ENCODE measurements around the gene GOLGA7B.

Gene GOLGA7B

DNA sequence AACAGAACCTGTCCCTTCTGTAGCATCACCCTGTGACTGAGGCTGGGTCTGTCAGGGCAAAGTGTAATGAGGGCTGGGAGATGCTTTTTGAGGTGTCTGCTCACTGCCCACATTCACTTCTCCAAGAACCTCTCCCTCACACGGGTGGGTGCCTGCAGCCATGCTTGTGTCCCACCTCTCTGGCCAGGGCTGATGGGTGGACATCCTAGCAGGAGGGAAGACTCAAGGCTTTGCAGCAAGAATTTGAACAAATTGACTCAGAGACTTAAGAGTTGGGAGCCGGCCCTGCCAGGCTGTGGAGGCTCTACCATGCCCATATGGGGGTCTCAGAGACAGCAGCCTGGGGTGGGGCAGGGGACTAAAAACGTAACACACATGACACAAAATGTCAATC lies 33.4 kb downstream of the GOLGA7B start (continued):
- TF ChIP-seq, protein P1, sequence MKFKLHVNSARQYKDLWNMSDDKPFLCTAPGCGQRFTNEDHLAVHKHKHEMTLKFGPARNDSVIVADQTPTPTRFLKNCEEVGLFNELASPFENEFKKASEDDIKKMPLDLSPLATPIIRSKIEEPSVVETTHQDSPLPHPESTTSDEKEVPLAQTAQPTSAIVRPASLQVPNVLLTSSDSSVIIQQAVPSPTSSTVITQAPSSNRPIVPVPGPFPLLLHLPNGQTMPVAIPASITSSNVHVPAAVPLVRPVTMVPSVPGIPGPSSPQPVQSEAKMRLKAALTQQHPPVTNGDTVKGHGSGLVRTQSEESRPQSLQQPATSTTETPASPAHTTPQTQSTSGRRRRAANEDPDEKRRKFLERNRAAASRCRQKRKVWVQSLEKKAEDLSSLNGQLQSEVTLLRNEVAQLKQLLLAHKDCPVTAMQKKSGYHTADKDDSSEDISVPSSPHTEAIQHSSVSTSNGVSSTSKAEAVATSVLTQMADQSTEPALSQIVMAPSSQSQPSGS (tag by site-specific recombination; IDR thresholded peaks at IDR 0.05; ENCODE audit: low read depth): no peak
- TF ChIP-seq ZNF2 (tag by site-specific recombination; IDR thresholded peaks at IDR 0.05): no peak

DNA sequence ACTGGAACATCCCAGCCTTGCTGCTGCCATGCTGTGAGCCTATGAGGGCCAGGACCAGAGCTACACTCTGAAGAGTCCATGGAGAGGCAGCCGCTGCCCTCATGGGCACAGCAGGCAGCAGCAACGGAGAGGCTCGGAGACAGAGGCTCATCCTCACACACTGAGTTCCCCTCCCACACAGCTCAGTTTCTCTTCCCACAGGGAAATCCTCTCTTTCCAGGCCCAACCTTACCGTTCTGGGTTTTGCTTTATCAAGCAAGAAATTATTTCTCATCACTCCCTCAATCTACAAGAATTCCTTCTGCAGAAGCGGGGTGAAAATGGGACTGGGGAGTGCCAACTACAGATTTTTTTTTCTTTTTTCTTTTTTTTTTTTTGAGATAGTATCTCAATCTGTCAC lies 36.6 kb downstream of the GOLGA7B start:
- H3K27ac ChIP-seq (ENCODE audit: extremely low read depth, low read depth, low read length): no peak overlapping the region
- no peaks in the 10 kb centered on the region for H3K9me3 ChIP-seq (ENCODE audit: control insufficient read depth, insufficient read depth, low read depth, low read length)
- ChIA-PET POLR2A (no interaction called here), CTCF (no interaction called here)
- no peaks in the 10 kb centered on the region for H3K36me3 ChIP-seq (ENCODE audit: control insufficient read depth in 2 of 2, insufficient read depth in 1 of 2, low read length in 2 of 2)
- no peak for TF ChIP-seq ZNF785 (tag by site-specific recombination; IDR thresholded peaks at IDR 0.05)
- TF ChIP-seq ZFHX2 (tag by site-specific recombination; conservative IDR thresholded peaks at IDR 0.05): 0 out of 2 replicates have a peak, but pooled peaks have one; percentile 33
- TF ChIP-seq ZIC2 (tag by site-specific recombination; IDR thresholded peaks at IDR 0.05): peak; percentile 83
- TF ChIP-seq EGR2 (tag by site-specific recombination; IDR thresholded peaks at IDR 0.05; ENCODE audit: low read depth): peak; percentile 11; the same call in 1 of the 2 replicates
- no peak overlapping the region for H3K4me3 ChIP-seq (ENCODE audit: low read depth, low read length)
- H3K4me1 ChIP-seq (ENCODE audit: control insufficient read depth, insufficient read depth, low read length): peaks cover 15% of the 10 kb centered on the region

DNA sequence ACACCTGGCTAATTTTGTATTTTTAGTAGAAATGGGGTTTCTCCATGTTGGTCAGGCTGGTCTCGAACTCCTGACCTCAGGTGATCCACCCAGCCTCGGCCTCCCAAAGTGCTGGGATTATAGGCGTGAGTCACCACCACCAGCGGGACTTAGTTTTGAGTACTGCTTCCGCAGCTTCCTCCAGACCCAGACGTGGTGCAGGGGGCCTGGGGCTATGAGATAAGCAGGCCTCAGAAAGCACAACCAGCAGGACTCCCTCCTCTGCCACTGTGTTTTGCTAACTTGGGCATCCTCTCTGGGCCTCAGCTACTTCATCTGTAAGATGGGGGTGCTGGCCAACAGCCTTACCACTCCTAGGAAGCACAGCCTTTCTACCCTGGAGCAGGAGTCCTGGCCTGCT lies 37.8 kb downstream of the GOLGA7B start:
- Histone ChIP-seq H3K9me3 (ENCODE audit: control insufficient read depth, insufficient read depth, low read depth, low read length) (no peaks in the 10 kb centered on the region), H3K4me3 (ENCODE audit: low read depth, low read length) (no peak overlapping the region), H3K27ac (ENCODE audit: extremely low read depth, low read depth, low read length) (no peak overlapping the region), H3K4me1 (ENCODE audit: control insufficient read depth, insufficient read depth, low read length) (peaks cover 17% of the 10 kb centered on the region), H3K36me3 (ENCODE audit: control insufficient read depth in 2 of 2, insufficient read depth in 1 of 2, low read length in 2 of 2) (no peaks in the 10 kb centered on the region)
- ChIA-PET CTCF (interaction anchor here (0.7 to 2.8 kb wide), 4 partner anchors 17 to 690 kb away, joined by 3 to 12 read pairs (median 3); no protein-coding TSS in a partner anchor), POLR2A (no interaction called here)
- TF ChIP-seq GLIS1 (tag by site-specific recombination; IDR thresholded peaks at IDR 0.05) (0 out of 2 replicates have a peak, but pooled peaks have one; percentile 28), ZEB2 (tag by site-specific recombination; IDR thresholded peaks at IDR 0.05) (no peak), ZNF366 (tag by site-specific recombination; conservative IDR thresholded peaks at IDR 0.05) (no peak), ZIC2 (tag by site-specific recombination; IDR thresholded peaks at IDR 0.05) (peak; percentile 43), OSR2 (tag by site-specific recombination; IDR thresholded peaks at IDR 0.05) (peak; percentile 56)

DNA sequence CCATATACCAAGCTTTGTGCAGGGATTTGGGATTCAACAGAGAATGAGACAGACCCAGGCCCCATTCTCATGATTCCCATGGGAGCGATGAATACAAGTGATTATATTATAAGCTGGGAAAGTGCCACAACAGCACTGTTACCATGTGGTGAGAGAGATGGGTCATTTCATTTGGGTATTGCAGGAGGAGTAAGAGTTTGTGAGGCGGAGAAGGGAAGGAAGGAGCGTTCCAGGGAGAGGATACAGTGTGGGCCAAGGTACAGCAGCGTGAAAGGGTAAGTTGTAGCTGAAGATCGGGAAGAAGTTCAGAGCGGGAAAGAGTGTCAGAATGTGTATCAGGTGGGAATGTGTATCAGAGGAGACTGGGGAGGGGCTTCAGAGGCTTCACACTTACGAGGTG lies 38.5 kb downstream of the GOLGA7B start:
- ChIA-PET POLR2A (interaction anchor here (1.0 to 2.0 kb wide), 3 partner anchors 11 to 173 kb away, joined by 3 to 7 read pairs (median 5); partner anchors contain the start of gene CRTAC1), CTCF (interaction anchor here (0.9 to 2.8 kb wide), 7 partner anchors 18 to 157 kb away, joined by 3 to 12 read pairs (median 4); no protein-coding TSS in a partner anchor)
- H3K27ac ChIP-seq (ENCODE audit: extremely low read depth, low read depth, low read length): peak overlapping the region; percentile 48; the same call in 1 of the 2 replicates

DNA sequence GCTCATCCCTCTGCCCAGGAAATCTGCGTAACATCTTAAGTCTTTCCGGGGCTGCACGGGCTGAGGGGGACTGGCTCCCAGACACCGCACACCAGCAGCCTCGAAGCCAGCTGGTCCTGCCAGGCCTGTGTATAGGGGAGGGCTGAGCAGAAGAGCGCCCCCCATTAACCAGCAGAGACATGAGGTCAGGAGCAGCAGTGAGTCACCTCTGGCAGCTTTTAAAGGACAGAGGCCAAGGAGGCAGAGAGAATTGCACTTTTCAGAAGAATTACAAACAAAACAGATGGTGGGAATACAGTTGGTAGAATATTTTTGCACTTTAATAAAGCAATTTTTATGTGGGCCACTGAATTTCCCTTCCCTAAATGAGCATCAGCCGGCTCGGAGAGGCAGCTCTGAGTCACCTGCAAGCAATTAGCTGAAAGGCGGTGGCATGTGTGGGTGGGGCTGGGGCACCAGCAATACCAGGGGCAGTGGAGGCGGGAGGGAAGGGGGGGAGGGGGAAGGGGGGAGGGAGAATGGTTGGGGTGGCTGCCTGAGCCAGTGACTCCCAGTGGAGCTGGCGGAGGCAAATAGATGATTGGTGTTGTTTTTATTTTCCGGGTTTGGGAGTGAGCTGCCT lies 39.1 kb downstream of the GOLGA7B start:
- peak overlapping the region; percentile 78 for H3K27ac ChIP-seq (ENCODE audit: extremely low read depth, low read depth, low read length)
- H3K36me3 ChIP-seq (ENCODE audit: control insufficient read depth in 2 of 2, insufficient read depth in 1 of 2, low read length in 2 of 2): no peaks in the 10 kb centered on the region
- H3K4me3 ChIP-seq (ENCODE audit: low read depth, low read length): peak overlapping the region; percentile 0; the same call in 1 of the 2 replicates
- H3K9me3 ChIP-seq (ENCODE audit: control insufficient read depth, insufficient read depth, low read depth, low read length): no peaks in the 10 kb centered on the region
- ChIA-PET CTCF (interaction anchor here (0.6 to 2.8 kb wide), 11 partner anchors 10 to 610 kb away, joined by 3 to 12 read pairs (median 4); no protein-coding TSS in a partner anchor), POLR2A (interaction anchor here (0.6 to 2.0 kb wide), 13 partner anchors 9 to 572 kb away, joined by 3 to 7 read pairs (median 4); partner anchors contain the start of genes AVPI1, CRTAC1, R3HCC1L and ZFYVE27)
- peaks cover 17% of the 10 kb centered on the region for H3K4me1 ChIP-seq (ENCODE audit: control insufficient read depth, insufficient read depth, low read length)
- TF ChIP-seq SCRT1 (tag by site-specific recombination; IDR thresholded peaks at IDR 0.05; ENCODE audit: borderline replicate concordance): no peak
- no peak for TF ChIP-seq ZNF350 (tag by site-specific recombination; IDR thresholded peaks at IDR 0.05)
- peak; percentile 35; the same call in 1 of the 2 replicates for TF ChIP-seq ZNF660 (tag by site-specific recombination; IDR thresholded peaks at IDR 0.05)
- TF ChIP-seq ZNF629 (tag by site-specific recombination; IDR thresholded peaks at IDR 0.05): peak; percentile 43; the same call in 1 of the 2 replicates
- 0 out of 2 replicates have a peak, but pooled peaks have one; percentile 31 for TF ChIP-seq ZNF561 (tag by site-specific recombination; IDR thresholded peaks at IDR 0.05; ENCODE audit: borderline replicate concordance)
- TF ChIP-seq, protein P2, sequence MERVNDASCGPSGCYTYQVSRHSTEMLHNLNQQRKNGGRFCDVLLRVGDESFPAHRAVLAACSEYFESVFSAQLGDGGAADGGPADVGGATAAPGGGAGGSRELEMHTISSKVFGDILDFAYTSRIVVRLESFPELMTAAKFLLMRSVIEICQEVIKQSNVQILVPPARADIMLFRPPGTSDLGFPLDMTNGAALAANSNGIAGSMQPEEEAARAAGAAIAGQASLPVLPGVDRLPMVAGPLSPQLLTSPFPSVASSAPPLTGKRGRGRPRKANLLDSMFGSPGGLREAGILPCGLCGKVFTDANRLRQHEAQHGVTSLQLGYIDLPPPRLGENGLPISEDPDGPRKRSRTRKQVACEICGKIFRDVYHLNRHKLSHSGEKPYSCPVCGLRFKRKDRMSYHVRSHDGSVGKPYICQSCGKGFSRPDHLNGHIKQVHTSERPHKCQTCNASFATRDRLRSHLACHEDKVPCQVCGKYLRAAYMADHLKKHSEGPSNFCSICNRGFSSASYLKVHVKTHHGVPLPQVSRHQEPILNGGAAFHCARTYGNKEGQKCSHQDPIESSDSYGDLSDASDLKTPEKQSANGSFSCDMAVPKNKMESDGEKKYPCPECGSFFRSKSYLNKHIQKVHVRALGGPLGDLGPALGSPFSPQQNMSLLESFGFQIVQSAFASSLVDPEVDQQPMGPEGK (tag by site-specific recombination; IDR thresholded peaks at IDR 0.05): peak; percentile 71
- TF ChIP-seq ZNF341 (tag by site-specific recombination; IDR thresholded peaks at IDR 0.05; ENCODE audit: low read depth): peak; percentile 32
- TF ChIP-seq OSR2 (tag by site-specific recombination; IDR thresholded peaks at IDR 0.05): peak; percentile 44; the same call in 1 of the 2 replicates
- peak; percentile 51; the same call in 1 of the 2 replicates for TF ChIP-seq SP7 (tag by site-specific recombination; IDR thresholded peaks at IDR 0.05)
- TF ChIP-seq ZNF248 (tag by site-specific recombination; IDR thresholded peaks at IDR 0.05): no peak
- TF ChIP-seq ZNF37A (tag by site-specific recombination; IDR thresholded peaks at IDR 0.05): no peak
- 0 out of 2 replicates have a peak, but pooled peaks have one; percentile 38 for TF ChIP-seq ZNF184 (tag by site-specific recombination; IDR thresholded peaks at IDR 0.05)

More for the DNA sequence above, 38.5 kb downstream of the GOLGA7B start:
- H3K4me1 ChIP-seq (ENCODE audit: control insufficient read depth, insufficient read depth, low read length): peaks cover 17% of the 10 kb centered on the region
- no peaks in the 10 kb centered on the region for H3K9me3 ChIP-seq (ENCODE audit: control insufficient read depth, insufficient read depth, low read depth, low read length)
- peak; percentile 97 for TF ChIP-seq ZFP3 (tag by site-specific recombination; IDR thresholded peaks at IDR 0.05; ENCODE audit: low read depth)
- no peak for TF ChIP-seq ZNF654 (tag by site-specific recombination; IDR thresholded peaks at IDR 0.05; ENCODE audit: low read depth)
- H3K4me3 ChIP-seq (ENCODE audit: low read depth, low read length): no peak overlapping the region
- no peaks in the 10 kb centered on the region for H3K36me3 ChIP-seq (ENCODE audit: control insufficient read depth in 2 of 2, insufficient read depth in 1 of 2, low read length in 2 of 2)

All from HEK293 (cell line).